A549 (cell line): ENCODE results near the gene IL17B. TPM values are rescaled to one million over a fixed set of nuclear protein-coding genes. Genes with fewer than 3 reads are reported as not detected.

Experiments
- ATAC-seq, 2 experiments: fragments of 200-7000 bp in 1 of 2; fragments of >200 bp in 1 of 2; cut with Nextera tagmentation in 1 of 2; cut with Tn5 transposase in 1 of 2; 3 replicates each; pipeline versions ENCODE4 v1.8.0 to v1.9.1; 2018 to 2020; ENCODE audit warnings: mild to moderate bottlenecking in 1 of 2, moderate library complexity in 1 of 2
- CTCF ChIA-PET: fragments of 300-600 bp; sonication (Branson Sonifier 250); formaldehyde crosslinking; extraction: SDS; loops from one replicate; lab custom pipeline; 2021; ENCODE audit warnings: antibody characterized with exemption, inconsistent platforms; lab: Yijun Ruan, JAX
- POLR2A ChIA-PET: fragments of 350-600 bp; formaldehyde crosslinking; extraction: SDS; loops from one replicate; lab custom pipeline; 2021; ENCODE audit warnings: antibody characterized with exemption, inconsistent platforms; lab: Yijun Ruan, JAX
- DNase-seq, 2 experiments: peaks; one replicate each; pipeline versions ENCODE4 v3.0.0 to v3.0.0-alpha.2; 2011 to 2016; ENCODE audit warnings: low read depth in 1 of 2, low spot score in 1 of 2
- FAIRE-seq: peaks from 2 replicates; lab custom pipeline; 2011; peaks lifted over from hg19 to GRCh38; lab: Jason Lieb, UNC
- H3K27ac ChIP-seq, 2 experiments: fragments of >200 bp; sonication (Bioruptor Twin); formaldehyde crosslinking; 3 replicates each; pipeline ENCODE4 v1.5.1; 2016 to 2017
- H3K4me1 ChIP-seq: fragments of >200 bp; sonication (Bioruptor Twin); formaldehyde crosslinking; 3 replicates; pipeline ENCODE4 v1.6.1; 2016
- H3K4me2 ChIP-seq: fragments of >200 bp; sonication (Bioruptor Twin); formaldehyde crosslinking; 3 replicates; pipeline ENCODE4 v1.6.1; 2016
- H3K4me3 ChIP-seq: fragments of >200 bp; sonication (Bioruptor Twin); formaldehyde crosslinking; 3 replicates; pipeline ENCODE4 v1.5.1; 2016
- H3K9me3 ChIP-seq: fragments of >200 bp; sonication (Bioruptor Twin); formaldehyde crosslinking; 3 replicates; pipeline ENCODE4 v1.6.1; 2016
- FOSL2 ChIP-seq, 2 experiments: fragments of 450-650 bp in 1 of 2; fragments of >200 bp in 1 of 2; sonication (Bioruptor Twin) in 1 of 2; formaldehyde crosslinking; IDR thresholded peaks; 2 replicates each; pipeline versions ENCODE4 v1.5.0 to v1.6.1; 2016 to 2020; ENCODE audit warnings: mild to moderate bottlenecking in 1 of 2, moderate library complexity in 1 of 2
- HEYL ChIP-seq: fragments of 250-450 bp; sonication (Bioruptor Pico); IDR thresholded peaks from 2 replicates; pipeline ENCODE4 v1.8.0; 2021; ENCODE audit warnings: mild to moderate bottlenecking, moderate library complexity
- RAD21 ChIP-seq, 2 experiments: fragments of >200 bp in 1 of 2; sonication (Bioruptor Twin) in 1 of 2; formaldehyde crosslinking in 1 of 2; IDR thresholded peaks in 1 of 2; conservative IDR thresholded peaks in 1 of 2; 2 replicates in 1 of 2; 3 replicates in 1 of 2; pipeline ENCODE4 v1.6.1; 2012 to 2018; ENCODE audit warnings: inconsistent platforms in 1 of 2
- SREBF2 ChIP-seq: fragments of 450-650 bp; IDR thresholded peaks from 2 replicates; pipeline ENCODE4 v1.6.1; 2014; ENCODE audit warnings: mild to moderate bottlenecking, moderate library complexity
- TP53 ChIP-seq: fragments of 250-450 bp; sonication (Bioruptor Pico); IDR thresholded peaks from 2 replicates; pipeline ENCODE4 v1.5.0; 2021; ENCODE audit warnings: mild to moderate bottlenecking, moderate library complexity
- ZFP36 ChIP-seq: fragments of 450-650 bp; IDR thresholded peaks from 2 replicates; pipeline ENCODE4 v1.6.1; 2014; ENCODE audit warnings: borderline replicate concordance; ENCODE audit not compliant: partially characterized antibody
- WGBS: methylation state at CpG from one replicate; pipeline ENCODE4 v1.1.6; 2017; ENCODE audit errors: missing lambda C conversion rate; 5-methylcytosine and 5-hydroxymethylcytosine counted together
- polyA plus RNA-seq, 4 experiments: library from polyadenylated mRNA; depleted of rRNA in 3 of 4; stranded (reverse); fragments of >200 nt; fragmentation: RNase III in 1 of 4; extraction: RNeasy Plus Mini Kit Qiagen cat#74134 plus additional on column Dnase treatment in 1 of 4; gene quantifications; 2 replicates in 3 of 4; 3 replicates in 1 of 4; pipeline ENCODE4 v1.2.3, GENCODE V29; 2011 to 2017
- TF ChIP-seq, protein P1 (sequence below): IDR thresholded peaks from 2 replicates; pipeline ENCODE4 v1.6.1; 2012
- TF ChIP-seq, protein P2 (sequence below): fragments of >200 bp; sonication (Bioruptor Twin); formaldehyde crosslinking; IDR thresholded peaks from 2 replicates; pipeline ENCODE4 v1.6.1; 2016
- TF ChIP-seq, protein P3 (sequence below): IDR thresholded peaks from 2 replicates; pipeline ENCODE4 v1.6.1; 2012; ENCODE audit warnings: low read depth, borderline replicate concordance
- TF ChIP-seq, protein P4 (sequence below): fragments of 250-450 bp; sonication (Bioruptor Pico); IDR thresholded peaks from 2 replicates; pipeline ENCODE4 v1.5.0; 2021; ENCODE audit warnings: mild to moderate bottlenecking, moderate library complexity, borderline replicate concordance
- TF ChIP-seq, protein P5 (sequence below): fragments of >200 bp; sonication (Bioruptor Twin); formaldehyde crosslinking; IDR thresholded peaks from 3 replicates; pipeline ENCODE4 v1.5.1; 2016

IL17B gene
- polyA plus RNA-seq, 2 of the 4 experiments (the other 2 are of a cell fraction): 0.23 TPM; not detected in 1

DNA sequence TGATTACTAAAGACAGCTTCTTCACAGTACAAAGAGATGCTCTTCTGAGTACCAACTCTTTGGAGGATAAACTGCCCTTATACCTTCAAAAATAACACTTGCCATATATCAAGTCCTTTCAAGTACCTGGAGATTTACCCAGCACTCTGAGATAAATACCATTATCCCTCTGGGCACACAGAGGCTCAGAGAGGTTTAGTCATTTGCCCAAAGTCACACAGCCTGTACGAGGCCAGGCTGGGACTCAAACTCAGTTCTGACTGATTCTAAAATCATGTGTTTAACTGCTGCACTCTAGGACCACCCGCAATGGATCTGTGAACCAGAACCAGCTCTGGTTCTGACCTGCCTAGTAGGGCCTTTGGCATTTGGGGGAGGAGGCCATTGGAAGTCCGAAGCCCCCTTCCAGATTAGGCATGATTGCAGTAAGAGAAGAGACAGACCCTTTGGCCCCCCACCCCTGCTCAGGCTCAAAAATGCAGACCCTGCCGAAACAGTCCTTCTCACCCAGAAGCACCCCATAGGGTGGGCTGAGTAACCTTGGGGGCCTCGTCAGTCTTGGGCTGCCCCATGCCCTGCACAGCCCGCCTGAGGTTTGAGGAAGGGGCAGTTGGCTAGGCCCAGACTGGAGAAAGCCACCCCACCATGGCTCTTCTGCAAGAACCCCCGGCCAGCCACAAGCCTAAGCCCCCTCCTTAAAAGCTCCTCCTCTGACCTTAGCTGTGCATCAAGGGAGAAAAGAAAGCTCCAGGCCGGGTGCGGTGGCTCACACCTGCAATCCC, 32.8 kb upstream of the IL17B start:
- Histone ChIP-seq H3K4me1 (peaks cover 23% of the 10 kb centered on the region), H3K4me3 (no peak overlapping the region), H3K9me3 (no peaks in the 10 kb centered on the region), H3K27ac (no peak overlapping the region), H3K4me2 (no peak overlapping the region)
- FAIRE-seq (no peak), ATAC-seq (no peak), DNase-seq (no peak)
- TF ChIP-seq TP53: no peak
- peak; percentile 41 for TF ChIP-seq ZFP36
- no peak for TF ChIP-seq SREBF2
- POLR2A ChIA-PET: interaction anchor here (0.6 kb wide), 1 partner anchor 25 kb away, joined by 5 read pairs; no protein-coding TSS in a partner anchor
- WGBS: 77% methylated on average over 7 of the region's 9 CpGs
- CTCF ChIA-PET: interaction anchor here (1.2 to 52.1 kb wide), 6 partner anchors 11 to 38 kb away, joined by 4 to 1709 read pairs (median 9); partner anchors contain the start of genes IL17B and PCYOX1L

DNA sequence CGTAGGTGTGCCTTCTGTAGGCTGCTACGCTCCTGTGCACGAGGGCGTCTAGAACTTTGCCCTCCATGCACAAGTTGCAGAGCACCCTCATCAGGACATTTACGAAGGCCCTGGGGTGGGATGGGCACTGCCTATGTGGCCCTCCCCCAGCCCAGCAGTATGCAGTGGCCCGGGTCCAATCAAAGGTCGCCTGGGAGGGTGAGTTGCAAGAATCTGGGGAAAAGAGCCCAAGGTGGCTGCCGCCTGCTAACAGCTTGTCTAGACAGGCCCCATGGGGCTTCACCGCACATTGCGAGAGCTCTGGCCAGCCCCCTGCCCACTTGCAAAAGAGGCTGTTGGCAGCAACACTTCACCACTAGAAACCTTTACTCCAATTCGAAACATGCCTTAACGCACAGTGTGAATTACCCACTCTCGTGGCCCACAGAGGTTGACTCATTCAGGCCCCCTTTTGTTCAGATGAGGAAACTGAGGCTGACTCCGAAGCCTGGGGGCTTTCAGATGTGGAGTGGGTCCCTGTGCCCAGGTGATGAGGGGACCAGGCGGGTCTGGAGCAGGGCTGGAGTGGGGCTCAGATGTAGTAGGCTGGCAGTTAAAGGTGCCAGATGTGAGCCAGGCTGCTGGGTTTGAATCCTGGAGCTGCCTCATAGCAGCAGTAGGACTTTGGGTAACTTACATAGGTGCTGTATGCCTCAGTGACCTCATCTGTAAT, 31.8 kb upstream of the IL17B start:
- TF ChIP-seq FOSL2 (IDR thresholded peaks at IDR 0.05) (no peak), FOSL2 (CRISPR knock-in tag; IDR thresholded peaks at IDR 0.05) (no peak)
- TF ChIP-seq, protein P1, sequence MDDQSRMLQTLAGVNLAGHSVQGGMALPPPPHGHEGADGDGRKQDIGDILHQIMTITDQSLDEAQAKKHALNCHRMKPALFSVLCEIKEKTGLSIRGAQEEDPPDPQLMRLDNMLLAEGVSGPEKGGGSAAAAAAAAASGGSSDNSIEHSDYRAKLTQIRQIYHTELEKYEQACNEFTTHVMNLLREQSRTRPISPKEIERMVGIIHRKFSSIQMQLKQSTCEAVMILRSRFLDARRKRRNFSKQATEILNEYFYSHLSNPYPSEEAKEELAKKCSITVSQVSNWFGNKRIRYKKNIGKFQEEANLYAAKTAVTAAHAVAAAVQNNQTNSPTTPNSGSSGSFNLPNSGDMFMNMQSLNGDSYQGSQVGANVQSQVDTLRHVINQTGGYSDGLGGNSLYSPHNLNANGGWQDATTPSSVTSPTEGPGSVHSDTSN: no peak
- TF ChIP-seq, all 56 proteins: peak for 0
- H3K27ac ChIP-seq: peak overlapping the region in 1 of 2 experiments; percentile 19; a peak in 1 of 6 replicates
- WGBS: 75% methylated on average over 15 of the region's 15 CpGs
- CTCF ChIA-PET: interaction anchor here (8.6 to 52.1 kb wide), 2 partner anchors 23 to 37 kb away, joined by 85 to 1709 read pairs; partner anchors contain the start of genes IL17B and PCYOX1L
- H3K4me3 ChIP-seq: no peak overlapping the region
- peaks cover 32% of the 10 kb centered on the region for H3K4me1 ChIP-seq
- no peak overlapping the region for H3K4me2 ChIP-seq
- no peak for FAIRE-seq
- no peaks in the 10 kb centered on the region for H3K9me3 ChIP-seq
- no peak for ATAC-seq
- POLR2A ChIA-PET: no interaction called here
- DNase-seq: no peak

DNA sequence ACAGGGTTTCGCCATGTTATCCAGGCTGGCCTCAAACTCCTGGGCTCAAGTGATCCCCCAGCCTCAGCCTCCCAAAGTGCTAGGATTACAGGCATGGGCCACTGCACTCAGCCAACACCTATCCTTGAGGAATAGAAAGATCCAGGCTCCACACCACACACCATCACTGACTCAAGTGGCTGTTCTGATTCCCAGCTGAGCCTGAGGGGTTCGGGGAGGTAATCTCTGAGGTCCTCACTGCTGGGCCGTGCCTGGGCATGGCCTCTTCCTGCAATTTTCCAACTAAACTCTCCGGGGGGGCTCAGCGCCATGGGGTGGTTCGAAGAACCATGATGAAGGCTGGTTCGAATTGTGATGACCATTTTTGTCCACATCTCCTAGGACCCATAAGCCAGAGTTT, 31.0 kb upstream of the IL17B start:
- WGBS: 77% methylated on average over 7 of the region's 7 CpGs
- POLR2A ChIA-PET: no interaction called here
- no peak overlapping the region for H3K4me3 ChIP-seq
- ATAC-seq (no peak), FAIRE-seq (no peak), DNase-seq (no peak)
- H3K4me1 ChIP-seq: peaks cover 32% of the 10 kb centered on the region
- CTCF ChIA-PET: interaction anchor here (0.6 to 52.1 kb wide), 3 partner anchors 24 to 108 kb away, joined by 3 to 1709 read pairs (median 85); partner anchors contain the start of genes IL17B and PCYOX1L
- TF ChIP-seq, protein P2, sequence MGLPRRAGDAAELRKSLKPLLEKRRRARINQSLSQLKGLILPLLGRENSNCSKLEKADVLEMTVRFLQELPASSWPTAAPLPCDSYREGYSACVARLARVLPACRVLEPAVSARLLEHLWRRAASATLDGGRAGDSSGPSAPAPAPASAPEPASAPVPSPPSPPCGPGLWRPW: no peak
- TF ChIP-seq HEYL (CRISPR knock-in tag) (no peak), RAD21 (conservative IDR thresholded peaks at IDR 0.05 in 1 of 2, IDR thresholded peaks at IDR 0.05 in 1 of 2) (no peak)
- TF ChIP-seq, protein P3, sequence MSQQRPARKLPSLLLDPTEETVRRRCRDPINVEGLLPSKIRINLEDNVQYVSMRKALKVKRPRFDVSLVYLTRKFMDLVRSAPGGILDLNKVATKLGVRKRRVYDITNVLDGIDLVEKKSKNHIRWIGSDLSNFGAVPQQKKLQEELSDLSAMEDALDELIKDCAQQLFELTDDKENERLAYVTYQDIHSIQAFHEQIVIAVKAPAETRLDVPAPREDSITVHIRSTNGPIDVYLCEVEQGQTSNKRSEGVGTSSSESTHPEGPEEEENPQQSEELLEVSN: no peak
- TF ChIP-seq, protein P4, sequence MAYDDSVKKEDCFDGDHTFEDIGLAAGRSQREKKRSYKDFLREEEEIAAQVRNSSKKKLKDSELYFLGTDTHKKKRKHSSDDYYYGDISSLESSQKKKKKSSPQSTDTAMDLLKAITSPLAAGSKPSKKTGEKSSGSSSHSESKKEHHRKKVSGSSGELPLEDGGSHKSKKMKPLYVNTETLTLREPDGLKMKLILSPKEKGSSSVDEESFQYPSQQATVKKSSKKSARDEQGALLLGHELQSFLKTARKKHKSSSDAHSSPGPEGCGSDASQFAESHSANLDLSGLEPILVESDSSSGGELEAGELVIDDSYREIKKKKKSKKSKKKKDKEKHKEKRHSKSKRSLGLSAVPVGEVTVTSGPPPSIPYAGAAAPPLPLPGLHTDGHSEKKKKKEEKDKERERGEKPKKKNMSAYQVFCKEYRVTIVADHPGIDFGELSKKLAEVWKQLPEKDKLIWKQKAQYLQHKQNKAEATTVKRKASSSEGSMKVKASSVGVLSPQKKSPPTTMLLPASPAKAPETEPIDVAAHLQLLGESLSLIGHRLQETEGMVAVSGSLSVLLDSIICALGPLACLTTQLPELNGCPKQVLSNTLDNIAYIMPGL (CRISPR knock-in tag): no peak
- TF ChIP-seq, protein P5, sequence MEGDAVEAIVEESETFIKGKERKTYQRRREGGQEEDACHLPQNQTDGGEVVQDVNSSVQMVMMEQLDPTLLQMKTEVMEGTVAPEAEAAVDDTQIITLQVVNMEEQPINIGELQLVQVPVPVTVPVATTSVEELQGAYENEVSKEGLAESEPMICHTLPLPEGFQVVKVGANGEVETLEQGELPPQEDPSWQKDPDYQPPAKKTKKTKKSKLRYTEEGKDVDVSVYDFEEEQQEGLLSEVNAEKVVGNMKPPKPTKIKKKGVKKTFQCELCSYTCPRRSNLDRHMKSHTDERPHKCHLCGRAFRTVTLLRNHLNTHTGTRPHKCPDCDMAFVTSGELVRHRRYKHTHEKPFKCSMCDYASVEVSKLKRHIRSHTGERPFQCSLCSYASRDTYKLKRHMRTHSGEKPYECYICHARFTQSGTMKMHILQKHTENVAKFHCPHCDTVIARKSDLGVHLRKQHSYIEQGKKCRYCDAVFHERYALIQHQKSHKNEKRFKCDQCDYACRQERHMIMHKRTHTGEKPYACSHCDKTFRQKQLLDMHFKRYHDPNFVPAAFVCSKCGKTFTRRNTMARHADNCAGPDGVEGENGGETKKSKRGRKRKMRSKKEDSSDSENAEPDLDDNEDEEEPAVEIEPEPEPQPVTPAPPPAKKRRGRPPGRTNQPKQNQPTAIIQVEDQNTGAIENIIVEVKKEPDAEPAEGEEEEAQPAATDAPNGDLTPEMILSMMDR: no peak
- no peaks in the 10 kb centered on the region for H3K9me3 ChIP-seq
- H3K27ac ChIP-seq: 0 out of 6 replicates have a peak overlapping the region, but pooled peaks of 1 of the 2 experiments have one; percentile 19
- no peak overlapping the region for H3K4me2 ChIP-seq
